ENCODE measurements around the gene CCDC97. TPM values are rescaled to one million over a fixed set of nuclear protein-coding genes. Genes with fewer than 3 reads are reported as not detected.

Gene CCDC97
- polyA plus RNA-seq, 1 of the 3 experiments (the other 2 are of a cell fraction): 9.6 TPM

DNA sequence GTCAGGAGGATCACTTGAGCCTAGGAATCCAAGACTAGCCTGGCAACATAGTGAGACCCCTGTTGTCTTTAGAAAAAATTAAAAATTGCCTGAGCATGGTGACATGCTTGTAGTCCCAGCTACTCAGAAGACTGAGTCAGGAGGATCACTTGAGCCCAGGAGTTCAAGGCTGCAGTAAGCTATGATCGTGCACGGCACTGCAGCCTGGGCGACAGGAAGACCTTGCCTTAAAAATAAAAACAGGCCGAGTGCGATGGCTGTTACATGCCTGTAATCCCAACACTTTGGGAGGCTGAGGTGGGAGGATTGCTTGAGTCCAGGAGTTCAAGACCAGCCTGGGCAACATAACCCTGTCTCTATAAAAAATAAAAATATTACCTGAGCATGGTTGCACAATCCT is 40.4 kb upstream of the CCDC97 start:
- Histone ChIP-seq H3K4me2 (no peak overlapping the region), H3K79me2 (ENCODE audit: insufficient read depth) (peaks cover 63% of the 10 kb centered on the region), H3F3A (replicated peaks; ENCODE audit: insufficient read depth) (peaks cover 6% of the 10 kb centered on the region), H3K27ac (ENCODE audit: low read depth in 2 of 2, low read length in 1 of 2) (no peak overlapping the region), H3K9ac (no peak overlapping the region), H3K9me3 (no peaks in the 10 kb centered on the region), H3K4me1 (ENCODE audit: control insufficient read depth in 1 of 2, insufficient read depth in 2 of 2, low read depth in 1 of 2, low read length in 1 of 2) (peaks cover 11 to 12% of the 10 kb centered on the region in 2 experiments; a peak in 2 of 4 replicates), H3K27me3 (ENCODE audit: insufficient read depth) (no peaks in the 10 kb centered on the region), H3K4me3 (ENCODE audit: low read depth in 2 of 2, low read length in 1 of 2) (no peak overlapping the region), H3K9me2 (no peaks in the 10 kb centered on the region), H4K20me1 (ENCODE audit: insufficient read depth) (peaks cover 24% of the 10 kb centered on the region), H3K36me3 (replicated peaks in 1 of 2; ENCODE audit: control insufficient read depth in 1 of 2, insufficient read depth in 2 of 2, low read length in 1 of 2) (peaks cover 61 to 73% of the 10 kb centered on the region in 2 experiments), H2AFZ (ENCODE audit: low read depth) (no peak overlapping the region)
- TF ChIP-seq, protein P1, sequence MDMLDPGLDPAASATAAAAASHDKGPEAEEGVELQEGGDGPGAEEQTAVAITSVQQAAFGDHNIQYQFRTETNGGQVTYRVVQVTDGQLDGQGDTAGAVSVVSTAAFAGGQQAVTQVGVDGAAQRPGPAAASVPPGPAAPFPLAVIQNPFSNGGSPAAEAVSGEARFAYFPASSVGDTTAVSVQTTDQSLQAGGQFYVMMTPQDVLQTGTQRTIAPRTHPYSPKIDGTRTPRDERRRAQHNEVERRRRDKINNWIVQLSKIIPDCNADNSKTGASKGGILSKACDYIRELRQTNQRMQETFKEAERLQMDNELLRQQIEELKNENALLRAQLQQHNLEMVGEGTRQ (IDR thresholded peaks at IDR 0.05; ENCODE audit: borderline replicate concordance, low read depth, low read length): no peak
- TF ChIP-seq JUND (IDR thresholded peaks at IDR 0.05): no peak
- TF ChIP-seq, protein P2, sequence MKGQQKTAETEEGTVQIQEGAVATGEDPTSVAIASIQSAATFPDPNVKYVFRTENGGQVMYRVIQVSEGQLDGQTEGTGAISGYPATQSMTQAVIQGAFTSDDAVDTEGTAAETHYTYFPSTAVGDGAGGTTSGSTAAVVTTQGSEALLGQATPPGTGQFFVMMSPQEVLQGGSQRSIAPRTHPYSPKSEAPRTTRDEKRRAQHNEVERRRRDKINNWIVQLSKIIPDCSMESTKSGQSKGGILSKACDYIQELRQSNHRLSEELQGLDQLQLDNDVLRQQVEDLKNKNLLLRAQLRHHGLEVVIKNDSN (IDR thresholded peaks at IDR 0.05; ENCODE audit: borderline replicate concordance, low read depth): no peak
- no peak for TF ChIP-seq SIN3A (IDR thresholded peaks at IDR 0.05; ENCODE audit: borderline replicate concordance, low read depth, low read length)
- TF ChIP-seq NFIC (IDR thresholded peaks at IDR 0.05; ENCODE audit: borderline replicate concordance): no peak
- TF ChIP-seq POLR2AphosphoS5 (IDR thresholded peaks at IDR 0.05; ENCODE audit: low read depth, low read length): no peak
- no peak for TF ChIP-seq RAD21 (IDR thresholded peaks at IDR 0.05; ENCODE audit: low read length)
- no peak for TF ChIP-seq RXRA (IDR thresholded peaks at IDR 0.05; ENCODE audit: borderline replicate concordance, low read depth)
- no peak for TF ChIP-seq ELF1 (IDR thresholded peaks at IDR 0.05)
- TF ChIP-seq TCF12 (IDR thresholded peaks at IDR 0.05): no peak
- no peak for TF ChIP-seq TAF1 (IDR thresholded peaks at IDR 0.05; ENCODE audit: borderline replicate concordance, low read depth, low read length)
- no peak for TF ChIP-seq FOSL2 (IDR thresholded peaks at IDR 0.05; ENCODE audit: borderline replicate concordance, low read depth)
- no peak for TF ChIP-seq GABPA (IDR thresholded peaks at IDR 0.05; ENCODE audit: low read depth)
- no peak for TF ChIP-seq NRF1 (IDR thresholded peaks at IDR 0.05; ENCODE audit: low read depth, low read length)
- TF ChIP-seq FOXJ3 (CRISPR knock-in tag; IDR thresholded peaks at IDR 0.05): no peak
- TF ChIP-seq, protein P3, sequence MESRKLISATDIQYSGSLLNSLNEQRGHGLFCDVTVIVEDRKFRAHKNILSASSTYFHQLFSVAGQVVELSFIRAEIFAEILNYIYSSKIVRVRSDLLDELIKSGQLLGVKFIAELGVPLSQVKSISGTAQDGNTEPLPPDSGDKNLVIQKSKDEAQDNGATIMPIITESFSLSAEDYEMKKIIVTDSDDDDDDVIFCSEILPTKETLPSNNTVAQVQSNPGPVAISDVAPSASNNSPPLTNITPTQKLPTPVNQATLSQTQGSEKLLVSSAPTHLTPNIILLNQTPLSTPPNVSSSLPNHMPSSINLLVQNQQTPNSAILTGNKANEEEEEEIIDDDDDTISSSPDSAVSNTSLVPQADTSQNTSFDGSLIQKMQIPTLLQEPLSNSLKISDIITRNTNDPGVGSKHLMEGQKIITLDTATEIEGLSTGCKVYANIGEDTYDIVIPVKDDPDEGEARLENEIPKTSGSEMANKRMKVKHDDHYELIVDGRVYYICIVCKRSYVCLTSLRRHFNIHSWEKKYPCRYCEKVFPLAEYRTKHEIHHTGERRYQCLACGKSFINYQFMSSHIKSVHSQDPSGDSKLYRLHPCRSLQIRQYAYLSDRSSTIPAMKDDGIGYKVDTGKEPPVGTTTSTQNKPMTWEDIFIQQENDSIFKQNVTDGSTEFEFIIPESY (IDR thresholded peaks at IDR 0.05; ENCODE audit: borderline replicate concordance, low read depth): no peak
- TF ChIP-seq, protein P4, sequence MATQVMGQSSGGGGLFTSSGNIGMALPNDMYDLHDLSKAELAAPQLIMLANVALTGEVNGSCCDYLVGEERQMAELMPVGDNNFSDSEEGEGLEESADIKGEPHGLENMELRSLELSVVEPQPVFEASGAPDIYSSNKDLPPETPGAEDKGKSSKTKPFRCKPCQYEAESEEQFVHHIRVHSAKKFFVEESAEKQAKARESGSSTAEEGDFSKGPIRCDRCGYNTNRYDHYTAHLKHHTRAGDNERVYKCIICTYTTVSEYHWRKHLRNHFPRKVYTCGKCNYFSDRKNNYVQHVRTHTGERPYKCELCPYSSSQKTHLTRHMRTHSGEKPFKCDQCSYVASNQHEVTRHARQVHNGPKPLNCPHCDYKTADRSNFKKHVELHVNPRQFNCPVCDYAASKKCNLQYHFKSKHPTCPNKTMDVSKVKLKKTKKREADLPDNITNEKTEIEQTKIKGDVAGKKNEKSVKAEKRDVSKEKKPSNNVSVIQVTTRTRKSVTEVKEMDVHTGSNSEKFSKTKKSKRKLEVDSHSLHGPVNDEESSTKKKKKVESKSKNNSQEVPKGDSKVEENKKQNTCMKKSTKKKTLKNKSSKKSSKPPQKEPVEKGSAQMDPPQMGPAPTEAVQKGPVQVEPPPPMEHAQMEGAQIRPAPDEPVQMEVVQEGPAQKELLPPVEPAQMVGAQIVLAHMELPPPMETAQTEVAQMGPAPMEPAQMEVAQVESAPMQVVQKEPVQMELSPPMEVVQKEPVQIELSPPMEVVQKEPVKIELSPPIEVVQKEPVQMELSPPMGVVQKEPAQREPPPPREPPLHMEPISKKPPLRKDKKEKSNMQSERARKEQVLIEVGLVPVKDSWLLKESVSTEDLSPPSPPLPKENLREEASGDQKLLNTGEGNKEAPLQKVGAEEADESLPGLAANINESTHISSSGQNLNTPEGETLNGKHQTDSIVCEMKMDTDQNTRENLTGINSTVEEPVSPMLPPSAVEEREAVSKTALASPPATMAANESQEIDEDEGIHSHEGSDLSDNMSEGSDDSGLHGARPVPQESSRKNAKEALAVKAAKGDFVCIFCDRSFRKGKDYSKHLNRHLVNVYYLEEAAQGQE (IDR thresholded peaks at IDR 0.05; ENCODE audit: low read depth, low read length): no peak
- TF ChIP-seq EZH2phosphoT487 (IDR thresholded peaks at IDR 0.05; ENCODE audit: borderline replicate concordance, low read depth): no peak
- no peak for TF ChIP-seq EP300 (IDR thresholded peaks at IDR 0.05; ENCODE audit: borderline replicate concordance in 1 of 2, low read depth in 1 of 2, low read length in 1 of 2)
- TF ChIP-seq, protein P5, sequence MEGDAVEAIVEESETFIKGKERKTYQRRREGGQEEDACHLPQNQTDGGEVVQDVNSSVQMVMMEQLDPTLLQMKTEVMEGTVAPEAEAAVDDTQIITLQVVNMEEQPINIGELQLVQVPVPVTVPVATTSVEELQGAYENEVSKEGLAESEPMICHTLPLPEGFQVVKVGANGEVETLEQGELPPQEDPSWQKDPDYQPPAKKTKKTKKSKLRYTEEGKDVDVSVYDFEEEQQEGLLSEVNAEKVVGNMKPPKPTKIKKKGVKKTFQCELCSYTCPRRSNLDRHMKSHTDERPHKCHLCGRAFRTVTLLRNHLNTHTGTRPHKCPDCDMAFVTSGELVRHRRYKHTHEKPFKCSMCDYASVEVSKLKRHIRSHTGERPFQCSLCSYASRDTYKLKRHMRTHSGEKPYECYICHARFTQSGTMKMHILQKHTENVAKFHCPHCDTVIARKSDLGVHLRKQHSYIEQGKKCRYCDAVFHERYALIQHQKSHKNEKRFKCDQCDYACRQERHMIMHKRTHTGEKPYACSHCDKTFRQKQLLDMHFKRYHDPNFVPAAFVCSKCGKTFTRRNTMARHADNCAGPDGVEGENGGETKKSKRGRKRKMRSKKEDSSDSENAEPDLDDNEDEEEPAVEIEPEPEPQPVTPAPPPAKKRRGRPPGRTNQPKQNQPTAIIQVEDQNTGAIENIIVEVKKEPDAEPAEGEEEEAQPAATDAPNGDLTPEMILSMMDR (IDR thresholded peaks at IDR 0.05): no peak
- ChIA-PET CTCF (interaction anchor here (0.9 to 1.6 kb wide), 2 partner anchors 38 to 65 kb away, joined by 3 read pairs; no protein-coding TSS in a partner anchor), POLR2A (no interaction called here)
- DNase-seq: no peak
- 92% methylated on average over 5 of the region's 5 CpGs for WGBS (ENCODE audit: low lambda C conversion rate)

Data from SK-N-SH (cell line).